Measurements from ENCODE around the gene CSDE1.
"Not testable (repeated sequence)": the region's sequence is repeated elsewhere in the genome, so short reads cannot be mapped to it uniquely, and the experiment has no call there.

CSDE1 gene

GRCh38 chr1:114757455-114758255 lies at the start of gene CSDE1:
Gene CSDE1 (minus strand): TSS chr1:114757984. CDS start chr1:114739890, 18,094 bp downstream.
- peak; percentile 98 for DNase-seq (ENCODE audit: low spot score)

GRCh38 chr1:114804449-114804848 lies 46.7 kb upstream of the CSDE1 start:
- DNase-seq (ENCODE audit: low spot score), result not testable (repeated sequence)

GRCh38 chr1:114803001-114803400 lies 45.2 kb upstream of the CSDE1 start:
- no peak for DNase-seq (ENCODE audit: low spot score)

- no peak for DNase-seq (ENCODE audit: low spot score)
Measured at GRCh38 chr1:114794038-114794437, 36.3 kb upstream of the CSDE1 start.

GRCh38 chr1:114790581-114790980 lies 32.8 kb upstream of the CSDE1 start:
- DNase-seq (ENCODE audit: low spot score), result not testable (repeated sequence)

- not testable (repeated sequence) for DNase-seq (ENCODE audit: low spot score)
Measured at GRCh38 chr1:114786440-114786839, 28.7 kb upstream of the CSDE1 start.

- no peak for DNase-seq (ENCODE audit: low spot score)
Measured at GRCh38 chr1:114782476-114782875, 24.7 kb upstream of the CSDE1 start.

GRCh38 chr1:114780344-114781226 lies 22.8 kb upstream of the CSDE1 start, which contains the start of gene SIKE1:
Gene SIKE1 (minus strand): TSS chr1:114780685. CDS start chr1:114780607, 78 bp downstream.
- peak; percentile 94 for DNase-seq (ENCODE audit: low spot score)

GRCh38 chr1:114779722-114780121 lies 21.9 kb upstream of the CSDE1 start:
- no peak for DNase-seq (ENCODE audit: low spot score)

GRCh38 chr1:114776726-114777125 lies 18.9 kb upstream of the CSDE1 start:
- DNase-seq (ENCODE audit: low spot score), result not testable (repeated sequence)

GRCh38 chr1:114771992-114772391 lies 14.2 kb upstream of the CSDE1 start:
- no peak for DNase-seq (ENCODE audit: low spot score)

GRCh38 chr1:114770989-114771388 lies 13.2 kb upstream of the CSDE1 start:
- DNase-seq (ENCODE audit: low spot score), result no peak

- no peak for DNase-seq (ENCODE audit: low spot score)
Measured at GRCh38 chr1:114764689-114765088, 6.9 kb upstream of the CSDE1 start.

GRCh38 chr1:114758256-114758832 lies 560 bp upstream of the CSDE1 start:
- no peak for DNase-seq (ENCODE audit: low spot score)

GRCh38 chr1:114756949-114757454 lies 782 bp downstream of the CSDE1 start:
- DNase-seq (ENCODE audit: low spot score), result no peak

- DNase-seq (ENCODE audit: low spot score), result no peak
Measured at GRCh38 chr1:114756009-114756892, 1.5 kb downstream of the CSDE1 start.

- no peak for DNase-seq (ENCODE audit: low spot score)
Measured at GRCh38 chr1:114755006-114755931, 2.5 kb downstream of the CSDE1 start.

GRCh38 chr1:114753702-114754101 lies 4.1 kb downstream of the CSDE1 start:
- DNase-seq (ENCODE audit: low spot score), result not testable (repeated sequence)

- DNase-seq (ENCODE audit: low spot score), result no peak
Measured at GRCh38 chr1:114753143-114753542, 4.6 kb downstream of the CSDE1 start.

- DNase-seq (ENCODE audit: low spot score), result no peak
Measured at GRCh38 chr1:114750780-114751179, 7.0 kb downstream of the CSDE1 start.

Measured in Ammon's horn (tissue), 1 donor.